GM06990 (cell line): Measurements from ENCODE around the gene SUGCT.

Source experiments
- DNase-seq: peaks from one replicate; pipeline ENCODE4 v3.0.0-alpha.2; 2011; ENCODE audit not compliant: insufficient read length; ENCODE audit errors: extremely low read depth
- H3K27me3 ChIP-seq: replicated peaks from 2 replicates; pipeline ENCODE4 v1.6.0; 2011; ENCODE audit warnings: low read length; ENCODE audit not compliant: control insufficient read depth, insufficient read depth
- H3K36me3 ChIP-seq: 2 replicates; pipeline ENCODE4 v1.5.1; 2011; ENCODE audit warnings: low read length; ENCODE audit not compliant: control insufficient read depth, insufficient read depth
- H3K4me3 ChIP-seq: replicated peaks from 2 replicates; pipeline ENCODE4 v1.5.1; 2011; ENCODE audit warnings: low read depth, mild to moderate bottlenecking, control low read depth, low read length
- TF ChIP-seq, protein P1 (sequence below): IDR thresholded peaks from 2 replicates; pipeline ENCODE4 v1.5.1; 2011; ENCODE audit warnings: low read length, control low read depth, mild to moderate bottlenecking, inconsistent platforms; ENCODE audit not compliant: insufficient read depth, poor library complexity, severe bottlenecking

The SUGCT gene

DNA sequence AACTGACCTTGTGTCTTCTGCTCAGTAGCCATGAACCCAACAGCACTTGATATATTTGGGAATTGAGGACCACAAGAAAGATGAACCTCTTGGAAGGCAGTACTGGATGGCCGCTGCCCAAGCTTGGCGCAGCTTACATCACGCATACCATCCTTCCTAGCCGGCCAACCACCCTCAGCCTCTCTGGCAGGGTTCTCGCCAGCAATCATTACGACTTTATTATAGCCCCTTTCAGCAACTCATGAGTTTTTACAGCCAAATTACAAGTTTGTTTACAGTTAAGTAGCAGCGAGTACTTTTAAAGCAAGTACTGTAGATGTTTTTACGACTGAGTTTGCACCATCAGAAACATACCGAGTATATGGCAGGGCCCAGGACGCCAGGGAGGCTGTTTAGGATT lies 769.1 kb downstream of the SUGCT start:
- DNase-seq = no peak
- Histone ChIP-seq H3K36me3 (no peaks in the 10 kb centered on the region), H3K4me3 (no peak overlapping the region), H3K27me3 (no peaks in the 10 kb centered on the region)
- TF ChIP-seq, protein P1, sequence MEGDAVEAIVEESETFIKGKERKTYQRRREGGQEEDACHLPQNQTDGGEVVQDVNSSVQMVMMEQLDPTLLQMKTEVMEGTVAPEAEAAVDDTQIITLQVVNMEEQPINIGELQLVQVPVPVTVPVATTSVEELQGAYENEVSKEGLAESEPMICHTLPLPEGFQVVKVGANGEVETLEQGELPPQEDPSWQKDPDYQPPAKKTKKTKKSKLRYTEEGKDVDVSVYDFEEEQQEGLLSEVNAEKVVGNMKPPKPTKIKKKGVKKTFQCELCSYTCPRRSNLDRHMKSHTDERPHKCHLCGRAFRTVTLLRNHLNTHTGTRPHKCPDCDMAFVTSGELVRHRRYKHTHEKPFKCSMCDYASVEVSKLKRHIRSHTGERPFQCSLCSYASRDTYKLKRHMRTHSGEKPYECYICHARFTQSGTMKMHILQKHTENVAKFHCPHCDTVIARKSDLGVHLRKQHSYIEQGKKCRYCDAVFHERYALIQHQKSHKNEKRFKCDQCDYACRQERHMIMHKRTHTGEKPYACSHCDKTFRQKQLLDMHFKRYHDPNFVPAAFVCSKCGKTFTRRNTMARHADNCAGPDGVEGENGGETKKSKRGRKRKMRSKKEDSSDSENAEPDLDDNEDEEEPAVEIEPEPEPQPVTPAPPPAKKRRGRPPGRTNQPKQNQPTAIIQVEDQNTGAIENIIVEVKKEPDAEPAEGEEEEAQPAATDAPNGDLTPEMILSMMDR = no peak

DNA sequence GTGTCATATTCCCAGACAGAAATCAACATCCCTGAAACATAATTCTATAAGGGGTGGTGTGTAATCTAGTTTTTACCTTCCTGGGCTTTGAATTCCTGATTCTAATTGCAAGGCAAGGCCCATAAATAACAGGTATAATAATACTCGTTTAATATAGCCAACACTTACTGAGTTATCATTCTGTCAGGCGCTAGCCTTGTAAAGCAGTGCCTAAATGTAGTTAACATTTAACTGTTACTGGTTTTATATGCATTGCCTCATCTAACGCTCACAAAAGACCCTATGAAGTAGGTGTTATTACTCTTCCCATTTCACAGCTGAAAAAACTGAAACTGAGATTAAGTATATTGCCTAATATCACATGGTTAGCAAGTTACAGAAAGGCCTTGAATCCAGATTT lies 772.5 kb downstream of the SUGCT start:
- no peak overlapping the region for H3K4me3 ChIP-seq
- TF ChIP-seq, protein P1 = no peak
- H3K36me3 ChIP-seq = no peaks in the 10 kb centered on the region
- no peak for DNase-seq
- no peaks in the 10 kb centered on the region for H3K27me3 ChIP-seq

DNA sequence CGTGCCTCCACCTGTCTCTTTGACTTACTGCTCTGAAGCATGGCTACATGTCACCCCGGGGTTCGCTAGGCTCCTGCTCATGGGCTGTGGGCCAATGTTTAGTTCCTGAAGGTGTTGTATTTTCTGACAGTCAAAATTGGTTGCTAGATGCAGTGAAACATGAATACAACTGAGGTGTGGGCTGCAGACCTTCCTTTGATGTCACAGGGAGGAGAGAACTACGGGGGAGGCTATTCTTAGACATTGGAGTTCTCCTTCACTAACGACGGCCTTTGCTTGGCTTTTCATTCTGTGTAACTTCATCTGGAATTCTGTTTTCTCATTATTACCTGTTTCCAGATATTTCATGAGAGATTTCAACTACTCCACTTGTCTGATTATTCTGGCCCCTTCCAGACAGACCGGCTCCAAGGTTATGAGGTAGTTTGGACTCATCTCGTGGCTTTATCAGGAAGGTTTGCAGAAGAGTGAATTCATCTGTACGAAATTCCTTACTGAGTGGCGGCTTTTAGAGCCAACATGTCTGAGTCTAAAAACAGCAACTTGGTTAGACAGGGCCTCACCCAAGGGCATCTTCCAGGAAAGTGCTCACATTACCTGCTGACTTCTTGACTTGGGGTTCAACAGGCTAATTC lies 774.7 kb downstream of the SUGCT start:
- no peak for DNase-seq
- TF ChIP-seq, protein P1 = no peak
- H3K36me3 ChIP-seq = no peaks in the 10 kb centered on the region
- no peaks in the 10 kb centered on the region for H3K27me3 ChIP-seq
- no peak overlapping the region for H3K4me3 ChIP-seq
